Measurements from ENCODE around the gene LGALS7.
"Not testable (repeated sequence)": the region's sequence is repeated elsewhere in the genome, so short reads cannot be mapped to it uniquely, and the experiment has no call there.

LGALS7 gene

GRCh38 chr19:38795549-38795948 is 22.2 kb upstream of the LGALS7 start:
- Histone ChIP-seq H3K4me3 (ENCODE audit: low read depth in 1 of 2, low read length in 2 of 2) (no peak overlapping the region), H3K27ac (ENCODE audit: low read length) (no peak overlapping the region), H3K4me1 (ENCODE audit: control insufficient read depth in 1 of 2, insufficient read depth in 2 of 2, low read length in 2 of 2) (peaks cover 0 to 4% of the 10 kb centered on the region in 2 donors), H3K9me3 (ENCODE audit: control insufficient read depth in 1 of 2, low read length in 2 of 2) (no peaks in the 10 kb centered on the region), H3K36me3 (ENCODE audit: control insufficient read depth in 1 of 2, insufficient read depth in 2 of 2, low read length in 2 of 2) (no peaks in the 10 kb centered on the region), H3K27me3 (ENCODE audit: low read depth, low read length) (no peaks in the 10 kb centered on the region)

- H3K27me3 ChIP-seq (ENCODE audit: low read depth, low read length) = no peaks in the 10 kb centered on the region
- no peaks in the 10 kb centered on the region for H3K36me3 ChIP-seq (ENCODE audit: control insufficient read depth in 1 of 2, insufficient read depth in 2 of 2, low read length in 2 of 2)
- no peaks in the 10 kb centered on the region for H3K9me3 ChIP-seq (ENCODE audit: control insufficient read depth in 1 of 2, low read length in 2 of 2)
- no peak overlapping the region for H3K4me3 ChIP-seq (ENCODE audit: low read depth in 1 of 2, low read length in 2 of 2)
- H3K4me1 ChIP-seq (ENCODE audit: control insufficient read depth in 1 of 2, insufficient read depth in 2 of 2, low read length in 2 of 2) = peaks cover 0 to 4% of the 10 kb centered on the region in 2 donors
- H3K27ac ChIP-seq (ENCODE audit: low read length) = no peak overlapping the region
Measured at GRCh38 chr19:38793671-38794070, 20.4 kb upstream of the LGALS7 start.

GRCh38 chr19:38793177-38793576 is 19.9 kb upstream of the LGALS7 start:
- H3K4me3 ChIP-seq (ENCODE audit: low read depth in 1 of 2, low read length in 2 of 2) = no peak overlapping the region
- no peaks in the 10 kb centered on the region for H3K36me3 ChIP-seq (ENCODE audit: control insufficient read depth in 1 of 2, insufficient read depth in 2 of 2, low read length in 2 of 2)
- H3K27me3 ChIP-seq (ENCODE audit: low read depth, low read length) = no peaks in the 10 kb centered on the region
- no peak overlapping the region for H3K27ac ChIP-seq (ENCODE audit: low read length)
- no peaks in the 10 kb centered on the region for H3K9me3 ChIP-seq (ENCODE audit: control insufficient read depth in 1 of 2, low read length in 2 of 2)
- H3K4me1 ChIP-seq (ENCODE audit: control insufficient read depth in 1 of 2, insufficient read depth in 2 of 2, low read length in 2 of 2) = peaks cover 0 to 4% of the 10 kb centered on the region in 2 donors

GRCh38 chr19:38792250-38793111 is 19.2 kb upstream of the LGALS7 start:
- no peaks in the 10 kb centered on the region for H3K27me3 ChIP-seq (ENCODE audit: low read depth, low read length)
- peak overlapping the region in 1 of 2 donors; percentile 28 for H3K4me3 ChIP-seq (ENCODE audit: low read depth in 1 of 2, low read length in 2 of 2)
- no peaks in the 10 kb centered on the region for H3K9me3 ChIP-seq (ENCODE audit: control insufficient read depth in 1 of 2, low read length in 2 of 2)
- no peak overlapping the region for H3K27ac ChIP-seq (ENCODE audit: low read length)
- no peaks in the 10 kb centered on the region for H3K36me3 ChIP-seq (ENCODE audit: control insufficient read depth in 1 of 2, insufficient read depth in 2 of 2, low read length in 2 of 2)
- H3K4me1 ChIP-seq (ENCODE audit: control insufficient read depth in 1 of 2, insufficient read depth in 2 of 2, low read length in 2 of 2) = peaks cover 0 to 4% of the 10 kb centered on the region in 2 donors

GRCh38 chr19:38791451-38792064 is 18.2 kb upstream of the LGALS7 start:
- not testable (repeated sequence) for H3K27ac ChIP-seq (ENCODE audit: low read length); H3K4me3 ChIP-seq (ENCODE audit: low read depth in 1 of 2, low read length in 2 of 2); H3K36me3 ChIP-seq (ENCODE audit: control insufficient read depth in 1 of 2, insufficient read depth in 2 of 2, low read length in 2 of 2); H3K9me3 ChIP-seq (ENCODE audit: control insufficient read depth in 1 of 2, low read length in 2 of 2); H3K4me1 ChIP-seq (ENCODE audit: control insufficient read depth in 1 of 2, insufficient read depth in 2 of 2, low read length in 2 of 2); H3K27me3 ChIP-seq (ENCODE audit: low read depth, low read length)

GRCh38 chr19:38790507-38791403 is 17.4 kb upstream of the LGALS7 start:
- not testable (repeated sequence) for H3K36me3 ChIP-seq (ENCODE audit: control insufficient read depth in 1 of 2, insufficient read depth in 2 of 2, low read length in 2 of 2); H3K9me3 ChIP-seq (ENCODE audit: control insufficient read depth in 1 of 2, low read length in 2 of 2); H3K4me3 ChIP-seq (ENCODE audit: low read depth in 1 of 2, low read length in 2 of 2); H3K27me3 ChIP-seq (ENCODE audit: low read depth, low read length); H3K4me1 ChIP-seq (ENCODE audit: control insufficient read depth in 1 of 2, insufficient read depth in 2 of 2, low read length in 2 of 2); H3K27ac ChIP-seq (ENCODE audit: low read length)

- H3K27ac ChIP-seq (ENCODE audit: low read length) = no peak within 1 kb of the TSS
- no peak within 1 kb of the TSS for H3K4me3 ChIP-seq (ENCODE audit: low read depth in 1 of 2, low read length in 2 of 2)
Measured at GRCh38 chr19:38788478-38789243, 15.3 kb upstream of the LGALS7 start, which contains the start of gene LGALS7B. TSS of gene LGALS7B (plus strand) at chr19:38789200. CDS start at chr19:38789227, 27 bp downstream.

GRCh38 chr19:38786572-38787265 is 13.4 kb upstream of the LGALS7 start:
- H3K27ac ChIP-seq (ENCODE audit: low read length) = no peak overlapping the region
- no peaks in the 10 kb centered on the region for H3K4me1 ChIP-seq (ENCODE audit: control insufficient read depth in 1 of 2, insufficient read depth in 2 of 2, low read length in 2 of 2)
- no peaks in the 10 kb centered on the region for H3K36me3 ChIP-seq (ENCODE audit: control insufficient read depth in 1 of 2, insufficient read depth in 2 of 2, low read length in 2 of 2)
- H3K9me3 ChIP-seq (ENCODE audit: control insufficient read depth in 1 of 2, low read length in 2 of 2) = no peaks in the 10 kb centered on the region
- H3K27me3 ChIP-seq (ENCODE audit: low read depth, low read length) = no peaks in the 10 kb centered on the region
- no peak overlapping the region for H3K4me3 ChIP-seq (ENCODE audit: low read depth in 1 of 2, low read length in 2 of 2)

More at GRCh38 chr19:38788478-38789243, 15.3 kb upstream of the LGALS7 start, which contains the start of gene LGALS7B:
- H3K27me3 ChIP-seq (ENCODE audit: low read depth, low read length) = no peaks in the 10 kb centered on the region
- H3K4me1 ChIP-seq (ENCODE audit: control insufficient read depth in 1 of 2, insufficient read depth in 2 of 2, low read length in 2 of 2) = peaks cover 0 to 4% of the 10 kb centered on the region in 2 donors
- no peaks in the 10 kb centered on the region for H3K9me3 ChIP-seq (ENCODE audit: control insufficient read depth in 1 of 2, low read length in 2 of 2)
- no peaks in the 10 kb centered on the region for H3K36me3 ChIP-seq (ENCODE audit: control insufficient read depth in 1 of 2, insufficient read depth in 2 of 2, low read length in 2 of 2)

GRCh38 chr19:38786061-38786460 is 12.7 kb upstream of the LGALS7 start:
- H3K36me3 ChIP-seq (ENCODE audit: control insufficient read depth in 1 of 2, insufficient read depth in 2 of 2, low read length in 2 of 2); H3K4me3 ChIP-seq (ENCODE audit: low read depth in 1 of 2, low read length in 2 of 2); H3K27me3 ChIP-seq (ENCODE audit: low read depth, low read length); H3K9me3 ChIP-seq (ENCODE audit: control insufficient read depth in 1 of 2, low read length in 2 of 2); H3K27ac ChIP-seq (ENCODE audit: low read length); H3K4me1 ChIP-seq (ENCODE audit: control insufficient read depth in 1 of 2, insufficient read depth in 2 of 2, low read length in 2 of 2): not testable (repeated sequence)

GRCh38 chr19:38785187-38785699 is 11.9 kb upstream of the LGALS7 start:
- Histone ChIP-seq H3K4me1 (ENCODE audit: control insufficient read depth in 1 of 2, insufficient read depth in 2 of 2, low read length in 2 of 2) (no peaks in the 10 kb centered on the region), H3K36me3 (ENCODE audit: control insufficient read depth in 1 of 2, insufficient read depth in 2 of 2, low read length in 2 of 2) (no peaks in the 10 kb centered on the region), H3K9me3 (ENCODE audit: control insufficient read depth in 1 of 2, low read length in 2 of 2) (no peaks in the 10 kb centered on the region), H3K27ac (ENCODE audit: low read length) (no peak overlapping the region), H3K4me3 (ENCODE audit: low read depth in 1 of 2, low read length in 2 of 2) (no peak overlapping the region), H3K27me3 (ENCODE audit: low read depth, low read length) (no peaks in the 10 kb centered on the region)

All from muscle layer of duodenum (tissue), 2 donors.